Smooth muscle cell (in vitro differentiated cells): ENCODE data around the gene ACBD4. TPM values are rescaled to one million over a fixed set of nuclear protein-coding genes. Genes with fewer than 3 reads are reported as not detected.

Experiments
- DNase-seq: peaks from one replicate; lab custom pipeline; 2025; ENCODE audit not compliant: unreplicated experiment; lab: John Stamatoyannopoulos, UW
- H2AFZ ChIP-seq: fragments of 200-600 bp; sonication (generic); 2 replicates; pipeline ENCODE4 v1.6.0; 2016; ENCODE audit warnings: antibody characterized with exemption, low read depth, mild to moderate bottlenecking
- H3F3A ChIP-seq: fragments of 200-600 bp; sonication (generic); 2 replicates; pipeline ENCODE4 v1.6.0; 2017; ENCODE audit warnings: antibody characterized with exemption, low read depth
- H3K27ac ChIP-seq: fragments of 200-600 bp; sonication (generic); 2 replicates; pipeline ENCODE4 v1.5.1; 2016; ENCODE audit warnings: low read depth, mild to moderate bottlenecking
- H3K27me3 ChIP-seq: fragments of 200-600 bp; sonication (generic); 2 replicates; pipeline ENCODE4 v1.6.1; 2016; ENCODE audit warnings: low read depth, mild to moderate bottlenecking
- H3K36me3 ChIP-seq: fragments of 200-600 bp; sonication (generic); 2 replicates; pipeline ENCODE4 v1.5.1; 2016; ENCODE audit warnings: low read depth
- H3K4me1 ChIP-seq: fragments of 200-600 bp; sonication (generic); 2 replicates; pipeline ENCODE4 v1.5.1; 2016; ENCODE audit warnings: low read depth
- H3K4me2 ChIP-seq: fragments of 200-600 bp; sonication (generic); 2 replicates; pipeline ENCODE4 v1.6.0; 2016; ENCODE audit warnings: mild to moderate bottlenecking
- H3K4me3 ChIP-seq: fragments of 200-600 bp; sonication (generic); 2 replicates; pipeline ENCODE4 v1.5.1; 2016; ENCODE audit warnings: mild to moderate bottlenecking
- H3K79me2 ChIP-seq: fragments of 200-600 bp; sonication (generic); 2 replicates; pipeline ENCODE4 v1.6.0; 2016; ENCODE audit warnings: low read depth, mild to moderate bottlenecking
- H3K9ac ChIP-seq: fragments of 200-600 bp; sonication (generic); 2 replicates; pipeline ENCODE4 v1.6.0; 2016; ENCODE audit warnings: low read depth
- H3K9me3 ChIP-seq: fragments of 200-600 bp; sonication (generic); replicated peaks from 2 replicates; pipeline ENCODE4 v1.5.1; 2016; ENCODE audit warnings: low read depth
- H4K20me1 ChIP-seq: fragments of 200-600 bp; sonication (generic); 2 replicates; pipeline ENCODE4 v1.6.0; 2016; ENCODE audit warnings: low read depth
- CTCF ChIP-seq: fragments of 200-600 bp; sonication (generic); IDR thresholded peaks from 2 replicates; pipeline ENCODE4 v1.5.1; 2017; ENCODE audit warnings: borderline replicate concordance, mild to moderate bottlenecking, antibody characterized with exemption; ENCODE audit not compliant: insufficient read depth, poor library complexity, severe bottlenecking
- WGBS: methylation state at CpG from one replicate; pipeline ENCODE4 v1.1.7; 2016; ENCODE audit warnings: low lambda C conversion rate; 5-methylcytosine and 5-hydroxymethylcytosine counted together
- polyA plus RNA-seq: library from polyadenylated mRNA; unstranded; fragments of >200 nt; fragmentation: Nextera tagmentation; extraction: Ambion mirVana; gene quantifications from 2 replicates; pipeline ENCODE4 v1.2.1, GENCODE V29; 2016
- total RNA-seq: library from RNA; depleted of rRNA; stranded (reverse); fragments of >200 nt; gene quantifications from 2 replicates; pipeline ENCODE4 v1.2.3, GENCODE V29; 2014

Gene ACBD4
- total and polyA plus RNA-seq, 2 experiments from 2014 or later: 0.49 to 5.0 TPM

- Histone ChIP-seq H2AFZ (no peak overlapping the region), H3K4me2 (no peak overlapping the region), H3K4me3 (no peak overlapping the region), H3K9ac (no peak overlapping the region), H3K4me1 (no peaks in the 10 kb centered on the region), H3K27me3 (no peaks in the 10 kb centered on the region), H3F3A (no peaks in the 10 kb centered on the region), H4K20me1 (no peaks in the 10 kb centered on the region), H3K27ac (no peak overlapping the region), H3K9me3 (no peaks in the 10 kb centered on the region), H3K79me2 (peaks cover 2% of the 10 kb centered on the region), H3K36me3 (no peaks in the 10 kb centered on the region)
- no peak for DNase-seq
- 97% methylated on average over 20 of the region's 20 CpGs for WGBS
- no peak for TF ChIP-seq CTCF
Measured at GRCh38 chr17:45117848-45118646, 17.4 kb upstream of the ACBD4 start.

- H3K9me3 ChIP-seq: no peaks in the 10 kb centered on the region
- H3K36me3 ChIP-seq: no peaks in the 10 kb centered on the region
- no peaks in the 10 kb centered on the region for H4K20me1 ChIP-seq
- H3K4me1 ChIP-seq: no peaks in the 10 kb centered on the region
- no peak overlapping the region for H3K9ac ChIP-seq
- no peak for TF ChIP-seq CTCF
- WGBS: 98% methylated on average over 23 of the region's 23 CpGs
- peaks cover 8% of the 10 kb centered on the region for H3K79me2 ChIP-seq
- H2AFZ ChIP-seq: no peak overlapping the region
- H3K4me2 ChIP-seq: no peak overlapping the region
- DNase-seq: no peak
- H3F3A ChIP-seq: no peaks in the 10 kb centered on the region
- H3K4me3 ChIP-seq: no peak overlapping the region
- H3K27me3 ChIP-seq: no peaks in the 10 kb centered on the region
- H3K27ac ChIP-seq: no peak overlapping the region
Measured at GRCh38 chr17:45118691-45119090, 16.8 kb upstream of the ACBD4 start.

- H3K4me1 ChIP-seq: no peaks in the 10 kb centered on the region
- no peak for TF ChIP-seq CTCF
- H3K27ac ChIP-seq: no peak overlapping the region
- H3K4me3 ChIP-seq: no peak overlapping the region
- no peaks in the 10 kb centered on the region for H3F3A ChIP-seq
- no peak for DNase-seq
- no peak overlapping the region for H2AFZ ChIP-seq
- H3K9ac ChIP-seq: no peak overlapping the region
- no peaks in the 10 kb centered on the region for H3K27me3 ChIP-seq
- no peaks in the 10 kb centered on the region for H4K20me1 ChIP-seq
- no peak overlapping the region for H3K4me2 ChIP-seq
- 97% methylated on average over 8 of the region's 8 CpGs for WGBS
- no peaks in the 10 kb centered on the region for H3K9me3 ChIP-seq
- peaks cover 17% of the 10 kb centered on the region for H3K79me2 ChIP-seq
- no peaks in the 10 kb centered on the region for H3K36me3 ChIP-seq
Measured at GRCh38 chr17:45119964-45120363, 15.5 kb upstream of the ACBD4 start.

- 98% methylated on average over 22 of the region's 22 CpGs for WGBS
- Histone ChIP-seq H3K36me3 (no peaks in the 10 kb centered on the region), H2AFZ (no peak overlapping the region), H3K4me2 (no peak overlapping the region), H3K9me3 (no peaks in the 10 kb centered on the region), H3K4me1 (no peaks in the 10 kb centered on the region), H4K20me1 (no peaks in the 10 kb centered on the region), H3K27ac (no peak overlapping the region), H3F3A (no peaks in the 10 kb centered on the region), H3K79me2 (peaks cover 23% of the 10 kb centered on the region), H3K4me3 (no peak overlapping the region), H3K27me3 (no peaks in the 10 kb centered on the region), H3K9ac (no peak overlapping the region)
- no peak for TF ChIP-seq CTCF
- DNase-seq: no peak
Measured at GRCh38 chr17:45120558-45120957, 14.9 kb upstream of the ACBD4 start.
